ENCODE measurements around the gene TRIM8. TPM values are rescaled to one million over a fixed set of nuclear protein-coding genes. Genes with fewer than 3 reads are reported as not detected.

The TRIM8 gene
- total RNA-seq, 1 experiment from 2014 or later: 91.6 TPM

- no peaks in the 10 kb centered on the region for H3K9me2 ChIP-seq (ENCODE audit: insufficient read depth)
- H4K20me1 ChIP-seq (ENCODE audit: insufficient read depth): no peaks in the 10 kb centered on the region
- H3K27me3 ChIP-seq (ENCODE audit: insufficient read depth, low read length): no peaks in the 10 kb centered on the region
- H3K4me3 ChIP-seq (replicated peaks in 1 of 2; ENCODE audit: low read depth in 1 of 2, low read length in 2 of 2): no peak overlapping the region
- ATAC-seq (no peak), DNase-seq (ENCODE audit: low read depth, low spot score) (no peak)
- no peak overlapping the region for H2AFZ ChIP-seq (ENCODE audit: low read depth, low read length, poor library complexity, severe bottlenecking)
- 0 out of 4 replicates have a peak, but pooled peaks cover 0 to 3% of the 10 kb centered on the region in 2 experiments for H3K36me3 ChIP-seq (ENCODE audit: control insufficient read depth in 1 of 2, insufficient read depth in 2 of 2, low read length in 2 of 2)
- ChIA-PET POLR2A (interaction anchor here (2.0 kb wide), 1 partner anchor 30 kb away, joined by 5 read pairs; no protein-coding TSS in a partner anchor), CTCF (interaction anchor here (1.4 kb wide), 1 partner anchor 9 kb away, joined by 8 read pairs; no protein-coding TSS in a partner anchor), RAD21 (ENCODE audit: low non-redundant PET in 1 of 2, low total read pairs in 2 of 2, uncharacterized antibody in 2 of 2, unreplicated experiment in 2 of 2) (no interaction called here)
- no peak for TF ChIP-seq YY1 (IDR thresholded peaks at IDR 0.05; ENCODE audit: extremely low read depth, insufficient replicate concordance, low read depth, low read length)
- no peak overlapping the region for H3K4me2 ChIP-seq (ENCODE audit: low read length)
- no TSS peak for BruUV-seq (replicated peaks)
- intact Hi-C loops (cut with micrococcal nuclease): no loop called here
- no peaks in the 10 kb centered on the region for H3K79me2 ChIP-seq (ENCODE audit: insufficient read depth, low read length)
- H3K27ac ChIP-seq (ENCODE audit: low read depth, low read length): no peak overlapping the region
- peaks cover 2 to 36% of the 10 kb centered on the region in 2 experiments; a peak in 3 of 4 replicates for H3K4me1 ChIP-seq (ENCODE audit: control insufficient read depth in 1 of 2, insufficient read depth in 2 of 2, low read length in 2 of 2)
- H3K9me3 ChIP-seq (ENCODE audit: control insufficient read depth in 1 of 2, insufficient read depth in 1 of 2, low read depth in 1 of 2, low read length in 2 of 2): no peaks in the 10 kb centered on the region
- no peak overlapping the region for H3K9ac ChIP-seq (ENCODE audit: low read length)
Observed at GRCh38 chr10:102616066-102616770, 28.1 kb upstream of the TRIM8 start.

DNA sequence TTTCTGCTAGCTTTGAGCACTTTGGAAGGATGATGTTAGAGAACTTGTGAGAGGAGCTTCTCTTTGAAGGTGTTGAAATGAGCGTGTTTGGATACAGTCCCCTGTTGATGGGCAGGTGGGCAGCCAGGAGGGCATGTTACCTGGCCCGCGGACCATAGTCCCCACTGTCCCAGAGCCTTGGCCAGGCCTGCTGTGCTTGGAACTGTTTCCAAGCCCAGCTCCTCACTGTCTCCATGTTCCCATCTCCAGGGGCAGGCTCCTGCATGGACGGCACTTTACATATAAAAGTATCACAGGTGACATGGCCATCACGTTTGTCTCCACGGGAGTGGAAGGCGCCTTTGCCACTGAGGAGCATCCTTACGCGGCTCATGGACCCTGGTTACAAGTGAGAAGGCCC lies 27.2 kb upstream of the TRIM8 start:
- intact Hi-C loops (cut with micrococcal nuclease): no loop called here
- no TSS peak for BruUV-seq (replicated peaks)
- ChIA-PET POLR2A (no interaction called here), CTCF (no interaction called here), RAD21 (ENCODE audit: low non-redundant PET in 1 of 2, low total read pairs in 2 of 2, uncharacterized antibody in 2 of 2, unreplicated experiment in 2 of 2) (interaction anchor here in 1 of 2 experiments (0.5 kb wide), 1 partner anchor 284 kb away, joined by 3 read pairs; no protein-coding TSS in a partner anchor)
- Histone ChIP-seq H2AFZ (ENCODE audit: low read depth, low read length, poor library complexity, severe bottlenecking) (no peak overlapping the region), H3K36me3 (ENCODE audit: control insufficient read depth in 1 of 2, insufficient read depth in 2 of 2, low read length in 2 of 2) (0 out of 4 replicates have a peak, but pooled peaks cover 0 to 3% of the 10 kb centered on the region in 2 experiments), H3K79me2 (ENCODE audit: insufficient read depth, low read length) (no peaks in the 10 kb centered on the region), H3K4me2 (ENCODE audit: low read length) (no peak overlapping the region), H3K4me3 (replicated peaks in 1 of 2; ENCODE audit: low read depth in 1 of 2, low read length in 2 of 2) (no peak overlapping the region), H3K9me2 (ENCODE audit: insufficient read depth) (no peaks in the 10 kb centered on the region), H3K27me3 (ENCODE audit: insufficient read depth, low read length) (no peaks in the 10 kb centered on the region), H3K27ac (ENCODE audit: low read depth, low read length) (no peak overlapping the region), H3K9me3 (ENCODE audit: control insufficient read depth in 1 of 2, insufficient read depth in 1 of 2, low read depth in 1 of 2, low read length in 2 of 2) (no peaks in the 10 kb centered on the region), H3K4me1 (ENCODE audit: control insufficient read depth in 1 of 2, insufficient read depth in 2 of 2, low read length in 2 of 2) (peaks cover 0 to 28% of the 10 kb centered on the region in 2 experiments; a peak in 2 of 4 replicates), H4K20me1 (ENCODE audit: insufficient read depth) (no peaks in the 10 kb centered on the region), H3K9ac (ENCODE audit: low read length) (no peak overlapping the region)
- DNase-seq (ENCODE audit: low read depth, low spot score) (no peak), ATAC-seq (no peak)
- TF ChIP-seq EGR1 (IDR thresholded peaks at IDR 0.05; ENCODE audit: low read depth) (no peak), FOSL1 (IDR thresholded peaks at IDR 0.05; ENCODE audit: low read depth) (no peak), ZFX (IDR thresholded peaks at IDR 0.05) (no peak), RAD21 (IDR thresholded peaks at IDR 0.05; ENCODE audit: low read depth) (no peak), EZH2phosphoT487 (IDR thresholded peaks at IDR 0.05; ENCODE audit: borderline replicate concordance) (no peak), SP1 (IDR thresholded peaks at IDR 0.05; ENCODE audit: low read depth) (no peak), EZH2 (IDR thresholded peaks at IDR 0.05) (no peak)
- TF ChIP-seq, protein P1, sequence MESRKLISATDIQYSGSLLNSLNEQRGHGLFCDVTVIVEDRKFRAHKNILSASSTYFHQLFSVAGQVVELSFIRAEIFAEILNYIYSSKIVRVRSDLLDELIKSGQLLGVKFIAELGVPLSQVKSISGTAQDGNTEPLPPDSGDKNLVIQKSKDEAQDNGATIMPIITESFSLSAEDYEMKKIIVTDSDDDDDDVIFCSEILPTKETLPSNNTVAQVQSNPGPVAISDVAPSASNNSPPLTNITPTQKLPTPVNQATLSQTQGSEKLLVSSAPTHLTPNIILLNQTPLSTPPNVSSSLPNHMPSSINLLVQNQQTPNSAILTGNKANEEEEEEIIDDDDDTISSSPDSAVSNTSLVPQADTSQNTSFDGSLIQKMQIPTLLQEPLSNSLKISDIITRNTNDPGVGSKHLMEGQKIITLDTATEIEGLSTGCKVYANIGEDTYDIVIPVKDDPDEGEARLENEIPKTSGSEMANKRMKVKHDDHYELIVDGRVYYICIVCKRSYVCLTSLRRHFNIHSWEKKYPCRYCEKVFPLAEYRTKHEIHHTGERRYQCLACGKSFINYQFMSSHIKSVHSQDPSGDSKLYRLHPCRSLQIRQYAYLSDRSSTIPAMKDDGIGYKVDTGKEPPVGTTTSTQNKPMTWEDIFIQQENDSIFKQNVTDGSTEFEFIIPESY (IDR thresholded peaks at IDR 0.05; ENCODE audit: extremely low read depth, insufficient replicate concordance, low read length): no peak
